HG03064 (cell line): ENCODE results near the gene GPR78.

Experiments
- ATAC-seq: cut with Tn5 transposase; IDR thresholded peaks from one replicate; pipeline ENCODE4 v1.9.1; 2021; ENCODE audit warnings: low read depth; ENCODE audit not compliant: unreplicated experiment

GPR78 gene

DNA sequence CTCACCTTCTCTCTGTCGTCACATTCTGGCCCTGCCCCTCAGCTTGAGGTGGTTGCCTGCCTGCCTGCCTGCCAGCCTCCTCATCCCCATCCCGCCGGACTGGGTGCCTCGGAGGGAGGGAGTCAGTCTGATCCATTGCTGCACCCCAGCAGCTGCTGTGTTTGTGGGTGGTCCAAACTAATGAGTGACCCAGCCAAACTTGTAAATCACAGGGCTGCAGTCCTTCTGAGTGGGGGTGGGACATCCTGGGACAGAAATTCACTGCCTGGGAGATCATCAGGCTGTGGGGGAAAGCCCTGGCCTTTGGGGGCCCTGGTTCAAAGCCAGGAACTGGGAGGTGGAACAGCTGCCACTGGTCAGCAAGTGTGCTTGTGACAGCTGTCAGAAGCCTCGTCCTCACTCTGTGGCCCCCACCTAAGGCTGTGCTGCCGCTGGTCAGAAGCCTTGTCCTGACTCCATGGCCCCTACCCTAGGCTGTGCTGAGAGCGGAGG is 5.6 kb downstream of the GPR78 start:
- ATAC-seq, result no peak

DNA sequence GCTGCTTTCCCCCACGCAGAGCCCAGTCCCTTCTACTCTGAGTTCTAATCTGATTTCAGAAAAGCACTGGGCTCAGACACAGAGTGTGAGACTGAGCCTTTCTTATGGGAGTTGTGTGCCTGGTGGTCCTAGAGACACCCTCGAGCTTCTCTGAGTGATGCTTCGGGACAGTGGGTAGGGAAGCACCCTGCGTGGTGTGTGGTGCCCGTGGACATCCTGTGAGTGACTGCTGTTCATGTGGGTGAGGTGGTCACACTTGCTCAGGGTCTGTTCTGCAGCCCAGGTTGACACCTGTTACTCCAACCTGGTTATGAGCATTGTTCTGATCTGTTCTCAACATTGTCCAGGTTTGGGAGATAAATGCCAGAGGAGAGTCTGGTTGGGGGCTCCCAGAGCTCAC is 6.1 kb downstream of the GPR78 start:
- ATAC-seq, result no peak

DNA sequence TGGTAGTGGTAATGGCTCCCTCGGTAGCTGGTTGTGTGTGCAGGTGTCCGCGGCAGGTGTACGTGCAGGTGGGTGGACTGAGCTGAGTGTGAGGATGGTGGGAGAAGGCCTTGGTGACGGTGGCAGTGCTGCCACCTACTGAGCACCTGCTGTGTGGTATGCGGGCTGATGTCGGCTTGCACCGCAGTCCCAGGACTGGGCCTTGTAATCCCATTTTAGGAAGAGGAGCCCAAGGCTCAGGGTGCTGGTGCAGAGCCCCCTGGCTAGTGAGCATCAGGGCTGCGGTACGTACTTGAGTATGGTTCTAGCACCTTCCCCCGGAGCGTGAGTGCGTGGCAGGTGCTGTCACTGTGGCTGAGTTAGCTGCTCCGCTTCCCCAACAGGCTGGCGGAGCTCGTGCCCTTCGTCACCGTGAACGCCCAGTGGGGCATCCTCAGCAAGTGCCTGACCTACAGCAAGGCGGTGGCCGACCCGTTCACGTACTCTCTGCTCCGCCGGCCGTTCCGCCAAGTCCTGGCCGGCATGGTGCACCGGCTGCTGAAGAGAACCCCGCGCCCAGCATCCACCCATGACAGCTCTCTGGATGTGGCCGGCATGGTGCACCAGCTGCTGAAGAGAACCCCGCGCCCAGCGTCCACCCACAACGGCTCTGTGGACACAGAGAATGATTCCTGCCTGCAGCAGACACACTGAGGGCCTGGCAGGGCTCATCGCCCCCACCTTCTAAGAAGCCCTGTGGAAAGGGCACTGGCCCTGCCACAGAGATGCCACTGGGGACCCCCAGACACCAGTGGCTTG is 6.7 kb downstream of the GPR78 start:
- ATAC-seq, result no peak

DNA sequence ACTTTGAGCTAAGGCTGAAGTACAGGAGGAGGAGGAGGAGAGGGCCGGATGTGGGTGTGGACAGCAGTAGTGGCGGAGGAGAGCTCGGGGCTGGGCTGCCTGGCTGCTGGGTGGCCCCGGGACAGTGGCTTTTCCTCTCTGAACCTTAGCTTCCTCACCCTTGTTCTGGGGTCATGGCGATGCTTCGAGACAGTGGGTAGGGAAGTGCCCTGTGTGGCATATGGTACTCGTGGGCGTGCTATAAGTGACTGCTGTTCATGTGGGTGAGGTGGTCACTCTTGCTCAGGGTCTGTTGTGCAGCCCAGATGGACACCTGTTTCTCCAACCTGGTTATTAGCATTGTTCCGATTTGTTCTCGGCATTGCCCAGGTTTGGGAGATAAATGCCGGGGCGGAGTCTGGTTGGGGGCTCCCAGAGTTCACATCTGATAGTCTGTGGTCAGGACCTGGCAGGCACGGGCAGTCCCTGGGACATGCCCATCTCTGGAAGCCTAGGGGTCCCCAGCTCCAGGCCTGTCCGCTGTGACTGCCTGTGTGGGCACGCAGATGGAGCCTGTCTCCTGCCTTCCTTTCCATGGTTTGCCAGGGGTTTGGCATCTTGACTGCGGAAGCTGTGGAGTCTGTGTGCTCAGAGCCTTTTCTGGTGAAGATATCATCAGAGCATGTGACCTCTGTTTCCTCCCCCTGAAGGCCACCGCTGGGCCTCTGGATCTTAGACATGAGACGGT is 7.4 kb downstream of the GPR78 start:
- ATAC-seq, result no peak

DNA sequence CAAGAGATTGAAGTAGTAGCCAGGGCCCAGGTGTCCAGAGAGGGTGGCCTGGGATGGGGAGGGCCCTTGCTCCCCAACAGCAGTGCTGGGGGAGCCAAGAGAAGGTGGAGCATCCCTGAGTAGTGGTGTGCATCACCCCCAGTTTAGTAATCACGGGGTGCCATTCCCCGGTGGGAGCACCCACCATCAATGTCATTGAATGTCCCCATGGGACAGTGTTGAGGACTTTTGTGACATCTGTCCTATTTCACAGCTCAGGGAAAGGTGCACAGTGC is 7.9 kb downstream of the GPR78 start:
- ATAC-seq, result no peak

DNA sequence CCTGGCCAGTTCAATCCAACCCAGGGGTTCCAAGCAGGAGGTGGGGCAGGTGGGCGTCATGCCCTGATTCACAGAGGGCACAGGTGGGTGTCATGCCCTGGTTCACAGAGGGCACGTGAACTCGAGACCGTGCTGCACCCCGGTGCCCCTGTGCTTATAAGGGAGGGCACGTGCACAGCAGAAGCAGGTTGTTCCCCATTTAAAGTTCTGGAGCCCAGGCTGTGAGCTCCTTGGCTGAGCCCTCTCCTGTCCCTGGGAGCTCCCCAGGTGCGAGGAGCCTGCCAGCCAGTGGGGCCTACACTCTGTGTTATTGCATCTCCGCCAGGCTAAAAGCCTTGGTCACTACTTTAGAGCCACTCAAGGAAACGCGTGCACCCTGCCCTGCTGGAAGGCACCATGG is 9.1 kb downstream of the GPR78 start:
- ATAC-seq, result no peak

DNA sequence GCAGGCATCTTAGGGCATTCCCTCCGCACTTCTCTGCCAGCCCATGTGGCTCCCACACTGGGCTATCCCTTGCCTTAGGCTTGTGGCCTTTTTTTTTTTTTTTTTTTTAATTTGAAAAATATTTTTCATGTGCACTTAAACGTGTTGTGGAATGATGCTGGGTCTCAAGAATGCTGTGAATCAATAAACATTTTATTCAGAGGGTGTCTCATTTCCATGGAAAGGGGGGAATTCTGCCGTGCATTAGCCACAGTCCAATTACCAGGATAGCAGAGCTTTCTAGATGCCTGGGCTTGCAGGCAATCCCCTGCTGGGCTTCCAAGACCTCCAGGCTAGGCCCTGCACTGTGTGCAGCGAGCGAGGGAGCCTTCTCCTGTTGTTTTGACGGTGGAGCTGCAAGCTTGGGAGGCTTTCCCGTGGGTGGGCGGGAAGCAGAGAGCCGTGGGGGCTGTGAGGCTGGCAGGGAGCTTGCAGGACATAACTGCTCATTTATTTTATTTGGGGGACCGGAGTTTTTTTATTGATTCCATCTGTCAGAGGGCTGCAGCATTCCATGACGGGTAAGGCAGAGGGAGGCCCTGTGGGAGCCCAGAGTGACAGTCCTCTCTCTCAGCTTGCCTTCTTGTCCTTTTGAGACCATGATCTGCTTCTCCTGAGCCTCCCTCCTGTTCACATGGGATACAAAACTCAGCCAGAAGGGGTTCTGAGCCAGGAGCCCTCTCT is 9.8 kb downstream of the GPR78 start:
- no peak for ATAC-seq

DNA sequence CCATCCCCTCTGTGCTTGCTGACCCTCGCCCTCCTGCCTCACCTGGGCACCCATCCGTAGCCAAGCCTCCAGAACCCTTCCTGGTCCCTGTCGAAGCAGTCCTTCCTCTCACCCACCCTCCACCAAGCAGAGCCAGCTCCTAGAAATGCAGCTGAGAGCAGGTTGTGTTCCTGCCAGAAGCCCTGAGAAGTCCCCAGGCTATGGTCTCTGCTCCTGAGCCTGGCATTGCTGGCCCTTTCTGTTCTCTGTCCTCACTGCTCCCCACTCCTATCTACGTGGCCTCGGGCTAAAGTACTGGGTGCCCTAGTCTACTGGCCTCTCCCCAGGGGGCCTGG is 10.3 kb downstream of the GPR78 start:
- ATAC-seq, result no peak

DNA sequence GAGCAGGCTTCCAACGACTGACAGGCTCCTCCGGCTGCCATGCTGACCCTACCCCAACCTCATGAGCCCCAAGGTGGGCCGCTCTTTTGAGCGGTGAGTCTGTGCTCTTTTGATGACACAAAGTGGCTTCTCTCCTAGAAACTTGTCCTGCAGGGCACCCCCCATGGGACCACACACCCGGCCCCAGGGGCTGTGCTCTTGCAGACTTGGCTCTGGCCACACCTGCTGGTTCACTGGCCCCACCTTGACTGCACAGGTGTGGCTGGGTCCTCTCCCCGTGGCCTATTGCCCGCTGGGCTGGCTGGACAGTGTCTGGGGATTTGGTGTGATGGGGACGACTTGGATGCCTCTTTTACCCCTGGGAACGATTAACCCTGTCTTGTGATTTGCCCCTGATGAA is 10.9 kb downstream of the GPR78 start:
- ATAC-seq, result no peak

DNA sequence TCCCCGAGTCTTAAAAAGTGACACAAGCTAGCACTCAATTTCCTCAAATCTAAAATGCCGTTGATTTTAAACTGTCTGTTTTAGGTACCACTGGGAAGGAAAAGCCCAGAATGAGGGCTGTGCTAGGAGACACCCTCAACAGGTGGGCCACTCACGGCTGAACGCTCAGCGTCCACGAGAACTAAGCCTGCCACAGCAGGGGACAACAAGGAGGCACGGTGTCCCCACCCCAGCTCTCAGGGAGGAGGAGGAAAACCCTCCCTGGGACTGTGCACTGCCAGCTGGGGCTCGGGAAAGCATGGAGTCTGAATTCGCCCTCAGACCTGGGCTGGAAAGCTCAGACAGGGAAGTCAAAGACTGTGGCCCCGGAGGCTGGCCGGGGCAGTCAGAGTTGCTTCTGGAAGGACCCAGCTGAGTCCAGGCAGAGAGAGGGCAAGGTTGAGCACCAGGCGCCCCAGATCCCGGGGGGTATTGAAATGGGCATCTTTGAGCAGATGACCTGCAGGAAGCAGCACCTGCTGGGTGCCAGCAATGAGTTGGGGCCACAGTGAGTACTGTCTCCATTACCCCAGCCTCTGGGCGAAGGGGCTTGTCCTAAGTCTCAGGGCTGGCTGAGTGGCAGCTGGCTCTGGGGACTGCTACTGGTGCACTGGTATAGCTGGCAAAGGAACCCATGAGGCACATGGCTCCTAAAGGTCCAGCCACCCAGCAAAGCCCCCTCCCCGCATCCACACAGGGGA is 11.6 kb downstream of the GPR78 start:
- no peak for ATAC-seq

DNA sequence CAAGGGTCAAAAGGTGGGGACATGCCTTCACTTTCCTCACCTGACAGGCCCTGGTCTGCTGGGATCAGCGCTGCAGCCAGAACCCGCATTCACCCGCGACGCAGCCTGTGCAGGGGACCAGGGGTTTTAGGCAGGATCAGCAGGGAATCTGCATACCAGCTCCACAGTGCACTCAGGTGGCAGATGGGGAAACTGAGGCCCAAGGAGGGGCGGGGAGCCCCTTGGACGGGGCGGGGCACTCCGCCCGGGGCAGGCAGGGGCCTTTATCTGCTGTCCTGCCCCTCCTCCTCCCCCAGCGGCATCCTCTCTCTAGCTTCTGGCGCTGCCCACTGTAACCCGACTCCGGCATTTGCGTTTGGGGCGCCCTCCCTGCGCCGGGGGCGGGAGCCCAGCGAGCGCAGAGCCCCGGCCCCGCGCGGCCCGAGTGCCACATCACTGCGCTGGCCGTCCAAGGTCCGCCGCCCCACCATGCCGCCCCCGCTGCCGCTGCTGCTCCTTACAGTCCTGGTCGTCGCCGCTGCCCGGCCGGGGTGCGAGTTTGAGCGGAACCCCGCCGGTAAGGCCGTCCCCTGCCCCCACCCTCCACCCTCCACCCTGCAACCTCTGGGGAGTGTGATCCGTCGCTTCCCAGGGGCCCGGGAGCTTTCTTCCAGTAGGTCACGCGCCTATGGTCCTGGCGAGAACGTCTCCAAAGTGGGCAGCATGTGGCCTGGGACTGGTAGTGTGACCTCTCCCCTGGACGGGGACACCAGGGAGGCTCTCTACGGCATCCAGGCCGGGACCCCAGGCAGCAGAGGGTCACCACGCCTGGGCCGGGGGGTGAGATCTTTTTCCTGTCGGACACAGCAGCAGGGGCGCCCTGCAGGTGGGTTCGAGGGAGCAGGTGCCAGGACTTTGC is 12.4 kb downstream of the GPR78 start, which contains the start of gene CPZ:
TSS of gene CPZ (plus strand) at position 400 of the 898 bp plus-strand sequence. CDS start at position 469, 69 bp downstream.
- no peak for ATAC-seq

DNA sequence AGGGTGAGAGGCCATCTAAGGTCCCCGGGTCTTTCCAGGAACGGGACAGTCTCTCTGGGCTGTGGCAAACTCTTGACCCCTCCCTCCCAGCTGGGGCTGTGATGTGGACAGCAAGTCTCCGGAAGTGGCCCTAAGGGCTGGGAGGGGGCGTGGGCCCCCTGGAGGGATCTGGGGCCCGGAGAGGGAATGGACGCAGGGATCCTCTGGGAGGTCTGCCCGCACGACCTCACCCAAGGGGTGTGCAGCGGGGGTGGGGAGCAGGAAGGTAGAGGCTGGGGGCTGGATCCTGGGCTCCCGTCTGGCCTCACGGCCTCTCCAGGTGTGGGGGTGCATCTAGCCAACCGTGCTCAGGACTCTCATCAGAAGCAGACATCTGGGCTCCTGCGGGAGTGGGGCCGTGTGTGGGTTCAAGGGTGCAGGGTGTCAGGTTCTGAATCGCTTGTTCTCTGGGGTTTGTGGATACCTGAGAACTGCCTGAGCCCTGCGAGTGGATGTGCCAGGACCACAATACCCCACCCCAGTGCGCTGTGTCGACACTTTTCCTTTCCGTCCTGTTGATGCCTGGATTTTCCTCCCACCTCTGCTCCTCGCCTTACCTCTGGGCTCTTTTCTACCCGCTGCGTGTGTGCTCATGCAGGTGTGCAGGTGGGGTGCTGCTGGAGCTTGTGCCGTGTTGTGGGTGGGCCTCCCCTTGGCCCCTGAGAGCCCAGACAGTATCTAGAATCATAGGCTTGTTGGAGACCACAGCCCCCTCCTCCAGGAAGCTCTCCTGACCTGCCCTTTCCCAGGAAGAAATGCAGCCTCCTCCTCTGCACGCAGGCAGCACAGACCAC is 13.3 kb downstream of the GPR78 start:
- no peak for ATAC-seq

DNA sequence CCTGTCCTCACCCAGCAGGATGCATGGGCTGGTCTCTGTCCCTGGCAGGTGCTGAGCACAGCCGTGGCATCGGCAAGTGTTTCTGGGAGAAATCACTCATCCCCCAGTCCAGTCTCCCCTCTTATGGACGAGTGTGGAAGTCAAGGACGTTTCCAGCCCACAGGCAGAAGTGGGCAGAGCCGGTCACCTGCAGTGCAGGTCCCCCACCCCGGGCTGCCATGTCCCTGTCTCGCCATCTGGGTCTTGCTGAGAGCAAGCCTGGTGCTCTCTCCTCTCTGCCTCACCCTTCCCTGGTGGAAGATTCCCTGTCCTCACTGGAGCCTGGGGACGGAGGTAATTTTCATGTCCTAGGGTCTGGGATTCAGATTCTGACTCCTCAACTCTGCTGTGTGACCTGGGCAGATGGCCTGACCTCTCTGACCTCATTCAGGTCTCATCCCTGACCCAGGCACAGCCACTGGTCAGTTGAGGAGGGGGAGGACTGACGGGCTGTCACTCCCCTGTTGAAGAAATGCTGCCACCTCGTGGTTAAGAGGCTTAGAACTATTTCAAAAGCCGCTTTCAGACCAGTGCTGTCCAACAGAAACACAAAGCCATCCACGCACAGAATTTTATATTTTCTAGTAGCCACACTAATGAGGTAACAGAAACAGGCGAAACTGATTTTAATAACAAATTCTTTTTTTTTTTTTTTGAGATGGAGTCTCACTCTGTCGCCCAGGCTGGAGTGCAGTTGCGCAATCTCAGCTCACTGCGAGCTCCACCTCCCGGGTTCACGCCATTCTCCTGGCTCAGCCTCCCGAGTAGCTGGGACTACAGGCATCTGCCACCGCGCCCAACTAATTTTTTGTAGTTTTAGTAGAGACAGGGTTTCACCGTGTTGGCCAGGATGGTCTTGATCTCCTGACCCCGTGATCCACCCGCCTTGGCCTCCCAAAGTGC is 14.2 kb downstream of the GPR78 start:
- ATAC-seq, result no peak

DNA sequence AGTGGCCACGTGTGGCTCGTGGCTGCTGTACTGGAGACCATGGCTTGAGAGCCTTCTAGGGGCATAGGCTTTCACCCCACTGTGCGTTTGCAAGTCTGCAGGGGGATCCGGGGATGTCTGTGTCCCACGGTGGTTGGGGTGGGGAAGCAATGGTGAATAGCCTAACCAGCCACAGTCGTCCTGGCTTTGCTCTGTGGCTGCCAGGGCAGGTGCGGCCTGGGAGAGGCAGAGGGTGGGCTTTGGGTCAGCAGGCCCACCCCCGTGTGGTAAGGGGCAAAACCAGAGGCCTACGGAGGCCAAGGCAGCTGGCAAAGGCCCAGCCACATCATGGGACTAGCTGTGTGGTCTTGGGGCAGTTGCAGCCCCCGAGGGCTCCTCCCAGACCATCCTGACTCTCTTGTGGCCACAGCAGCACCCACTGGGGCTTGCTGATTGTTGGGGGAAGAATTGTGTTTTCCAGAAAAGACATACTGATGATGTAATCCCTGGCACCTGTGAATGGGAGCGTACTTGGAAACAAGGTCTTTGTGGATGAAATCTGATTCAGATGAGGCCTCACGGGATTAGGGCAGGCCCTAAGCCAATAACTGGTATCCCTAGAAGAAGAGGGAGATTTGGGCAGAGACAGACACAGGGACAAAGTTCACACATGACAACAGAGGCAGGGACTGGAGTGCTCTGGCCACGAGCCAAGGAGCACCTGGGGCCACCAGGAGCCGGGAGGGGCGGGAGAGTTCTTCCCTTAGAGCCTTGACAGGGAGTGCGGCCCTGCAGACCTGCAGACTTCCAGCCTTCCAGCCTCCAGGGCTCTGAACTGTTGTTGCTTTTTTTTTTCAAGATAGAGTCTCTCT is 15.3 kb downstream of the GPR78 start:
- ATAC-seq, result no peak

DNA sequence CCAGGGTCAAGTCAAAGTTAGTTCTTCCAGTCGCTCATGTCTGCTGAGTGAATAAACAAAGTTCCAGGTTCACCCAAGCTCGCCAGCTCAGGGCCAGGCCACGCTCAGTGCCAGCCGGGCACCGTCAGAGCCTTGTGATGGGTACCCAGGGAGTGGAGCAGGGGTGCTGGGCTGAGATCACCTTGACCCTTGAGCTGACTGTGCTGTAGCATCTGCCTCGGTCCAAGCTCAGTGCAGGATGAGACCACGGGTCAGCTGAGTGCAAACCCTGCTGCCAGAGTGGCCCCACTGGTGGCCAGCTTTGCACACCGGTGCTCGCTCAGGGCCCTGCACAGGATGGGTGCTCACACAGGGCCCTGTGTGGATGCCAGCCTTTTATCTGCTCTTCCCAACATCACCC is 16.7 kb downstream of the GPR78 start:
- ATAC-seq, result no peak

DNA sequence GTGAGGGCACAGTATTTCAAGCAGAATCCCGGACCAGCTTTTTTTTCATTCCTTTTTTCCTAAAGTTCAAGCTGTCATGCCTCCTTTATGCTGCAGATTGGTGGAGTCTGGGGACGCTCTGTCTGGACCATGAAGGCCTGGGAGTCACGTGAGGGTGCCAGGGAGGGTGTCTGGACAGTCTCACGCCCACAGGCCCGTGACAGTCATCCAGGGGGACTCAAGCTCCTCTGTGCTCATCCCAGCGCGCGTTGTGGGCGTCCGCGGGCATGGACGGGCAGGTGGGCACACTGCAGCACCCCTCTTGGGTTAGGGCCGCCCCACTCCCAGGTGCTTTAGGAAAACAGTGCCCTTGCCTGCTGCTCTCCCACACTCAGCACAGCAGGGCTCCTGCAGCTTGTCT is 17.1 kb downstream of the GPR78 start:
- no peak for ATAC-seq

DNA sequence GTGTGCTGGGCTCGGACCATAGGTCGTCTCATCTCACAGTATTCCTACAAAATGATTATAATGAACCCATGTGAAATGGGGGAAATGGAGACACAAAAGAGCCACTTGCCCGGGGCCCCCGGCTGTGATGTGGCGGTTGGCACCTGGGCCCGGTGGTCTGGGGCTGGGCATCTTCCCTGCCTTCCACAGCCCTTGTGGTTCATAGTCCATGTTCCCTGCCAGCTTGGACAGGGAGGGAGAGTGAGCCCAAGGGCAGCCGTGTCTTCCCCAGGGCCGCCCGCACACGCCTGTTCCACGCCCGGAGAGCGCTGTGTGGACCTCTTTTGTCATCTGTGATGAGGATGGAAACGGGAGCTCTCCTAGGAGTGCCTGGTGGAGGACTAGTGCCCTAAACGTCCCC is 17.6 kb downstream of the GPR78 start:
- no peak for ATAC-seq
